Muscle layer of duodenum (tissue), 2 donors: Measurements from ENCODE around the gene PHLPP2.
"Not testable (repeated sequence)": the region's sequence is repeated elsewhere in the genome, so short reads cannot be mapped to it uniquely, and the experiment has no call there.

Experiments used
- H3K27ac ChIP-seq: one replicate; pipeline ENCODE4 v1.7.0; 2013; ENCODE audit warnings: mild to moderate bottlenecking, low read length
- H3K27me3 ChIP-seq: one replicate; pipeline ENCODE4 v1.7.0; 2013; ENCODE audit warnings: low read depth, mild to moderate bottlenecking, control low read depth, low read length
- H3K36me3 ChIP-seq, 2 donors: one replicate each; pipeline ENCODE4 v1.7.0; 2013; ENCODE audit warnings: low read length in 2 of 2, control low read depth in 1 of 2, mild to moderate bottlenecking in 1 of 2; ENCODE audit not compliant: insufficient read depth in 2 of 2, control insufficient read depth in 1 of 2
- H3K4me1 ChIP-seq, 2 donors: one replicate each; pipeline ENCODE4 v1.7.0; 2013; ENCODE audit warnings: low read length in 2 of 2, mild to moderate bottlenecking in 2 of 2, control low read depth in 1 of 2, moderate library complexity in 1 of 2; ENCODE audit not compliant: insufficient read depth in 2 of 2, control insufficient read depth in 1 of 2
- H3K4me3 ChIP-seq, 2 donors: one replicate each; pipeline ENCODE4 v1.7.0; 2013; ENCODE audit warnings: low read length in 2 of 2, low read depth in 1 of 2, mild to moderate bottlenecking in 1 of 2
- H3K9me3 ChIP-seq, 2 donors: one replicate each; pipeline ENCODE4 v1.7.0; 2013; ENCODE audit warnings: low read length in 2 of 2, control low read depth in 1 of 2, mild to moderate bottlenecking in 1 of 2; ENCODE audit not compliant: control insufficient read depth in 1 of 2
- donor health status: healthy.

The PHLPP2 gene

DNA sequence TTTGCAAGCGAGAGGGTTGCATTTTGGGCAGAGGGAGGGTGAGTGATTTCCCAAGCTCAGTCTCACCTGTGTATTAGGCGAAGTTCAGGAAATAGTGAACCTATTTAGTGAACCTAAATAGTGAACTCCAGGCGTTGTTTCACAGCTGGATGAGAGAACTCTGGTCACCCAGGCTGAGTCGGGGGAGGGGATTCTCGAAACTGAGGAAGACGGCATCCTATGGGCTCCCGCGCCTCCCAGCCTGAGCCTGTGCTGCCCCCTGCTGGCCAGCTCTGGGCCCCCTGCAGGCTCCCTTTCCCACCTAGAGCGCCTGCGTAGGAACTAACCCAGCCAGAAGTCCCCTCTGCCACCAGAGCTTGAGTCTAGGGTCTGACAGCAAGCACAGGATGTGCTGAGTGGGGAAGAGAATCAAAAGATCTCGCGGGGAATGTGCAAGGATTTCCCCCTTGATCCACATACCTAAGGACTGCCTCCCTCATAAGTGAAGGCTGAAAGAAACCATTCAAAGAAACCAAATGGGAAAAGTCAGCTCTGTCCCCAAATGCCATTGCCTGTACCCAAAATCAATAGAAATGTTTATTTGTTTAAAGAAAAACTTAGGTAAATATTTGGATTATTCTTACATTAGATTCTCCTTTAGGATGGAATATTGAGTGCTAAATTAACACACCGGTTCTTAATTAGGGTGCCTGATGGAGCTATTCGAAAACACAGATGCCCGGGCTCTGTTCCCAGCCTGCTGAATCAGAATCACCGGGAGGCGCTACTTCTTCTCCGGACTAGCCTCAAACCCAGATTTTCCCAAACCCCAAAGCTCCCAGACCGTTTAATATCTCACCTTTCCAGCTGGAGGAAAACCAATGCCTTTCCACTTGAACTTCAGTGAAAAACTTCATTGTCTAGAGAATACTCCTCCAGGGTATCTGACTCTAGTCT is 113.3 kb downstream of the PHLPP2 start:
- H3K27ac ChIP-seq: no peak overlapping the region
- H3K4me3 ChIP-seq: no peak overlapping the region
- H3K4me1 ChIP-seq: no peaks in the 10 kb centered on the region

GRCh38 chr16:71610447-71610846 is 114.1 kb downstream of the PHLPP2 start:
- Histone ChIP-seq H3K36me3 (no peaks in the 10 kb centered on the region), H3K9me3 (no peaks in the 10 kb centered on the region), H3K4me3 (no peak overlapping the region), H3K27ac (no peak overlapping the region), H3K27me3 (no peaks in the 10 kb centered on the region), H3K4me1 (no peaks in the 10 kb centered on the region)

More for the DNA sequence above, 113.3 kb downstream of the PHLPP2 start:
- Histone ChIP-seq H3K36me3 (no peaks in the 10 kb centered on the region), H3K9me3 (no peaks in the 10 kb centered on the region), H3K27me3 (no peaks in the 10 kb centered on the region)

GRCh38 chr16:71609066-71609465 is 115.4 kb downstream of the PHLPP2 start:
- H3K36me3 ChIP-seq: no peaks in the 10 kb centered on the region
- H3K27me3 ChIP-seq: no peaks in the 10 kb centered on the region
- no peak overlapping the region for H3K4me3 ChIP-seq
- H3K4me1 ChIP-seq: no peaks in the 10 kb centered on the region
- no peak overlapping the region for H3K27ac ChIP-seq
- no peaks in the 10 kb centered on the region for H3K9me3 ChIP-seq

GRCh38 chr16:71600822-71601221 is 123.7 kb downstream of the PHLPP2 start:
- Histone ChIP-seq H3K9me3 (no peaks in the 10 kb centered on the region), H3K27ac (no peak overlapping the region)

DNA sequence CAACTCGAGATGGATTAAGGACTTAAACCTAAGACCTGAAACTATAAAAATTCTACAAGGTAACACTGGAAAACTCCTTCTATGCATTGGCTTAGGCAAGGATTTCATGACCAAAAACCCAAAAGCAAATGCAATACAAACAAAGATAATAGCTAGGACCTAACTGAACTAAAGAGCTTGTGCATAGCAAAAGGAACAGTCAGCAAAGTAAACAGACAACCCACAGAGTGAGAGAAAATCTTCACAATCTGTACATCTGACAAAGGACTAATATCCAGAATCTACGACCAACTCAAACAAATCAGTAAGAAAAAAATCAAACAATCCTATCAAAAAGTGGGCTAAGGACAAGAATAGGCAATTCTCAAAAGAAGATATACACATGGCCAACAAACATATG is 126.1 kb downstream of the PHLPP2 start:
- not testable (repeated sequence) for H3K4me3 ChIP-seq, H3K4me1 ChIP-seq, H3K9me3 ChIP-seq, H3K27me3 ChIP-seq, H3K36me3 ChIP-seq, H3K27ac ChIP-seq

More at GRCh38 chr16:71600822-71601221, 123.7 kb downstream of the PHLPP2 start:
- H3K4me3 ChIP-seq: no peak overlapping the region
- H3K36me3 ChIP-seq: no peaks in the 10 kb centered on the region
- H3K4me1 ChIP-seq: no peaks in the 10 kb centered on the region
- H3K27me3 ChIP-seq: no peaks in the 10 kb centered on the region

DNA sequence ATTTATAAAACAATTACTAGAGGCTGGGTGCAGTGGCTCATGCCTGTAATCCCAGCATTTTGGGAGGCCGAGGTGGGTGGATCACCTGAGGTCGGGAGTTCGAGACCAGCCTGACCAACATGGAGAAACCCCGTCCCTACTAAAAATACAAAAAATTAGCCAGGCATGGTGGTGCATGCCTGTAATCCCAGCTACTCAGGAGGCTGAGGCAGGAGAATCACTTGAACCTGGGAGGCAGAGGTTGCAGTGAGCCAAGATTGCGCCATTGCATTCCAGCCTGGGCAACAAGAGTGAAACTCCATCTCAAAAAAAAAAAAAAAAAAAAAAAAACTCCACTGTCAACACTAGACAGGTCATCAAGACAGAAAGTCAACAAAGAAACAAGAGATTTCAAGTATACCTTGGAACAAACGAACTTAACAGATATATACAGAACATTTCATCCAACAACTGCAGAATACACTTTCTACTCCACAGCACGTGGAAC is 129.1 kb downstream of the PHLPP2 start:
- H3K4me3 ChIP-seq, H3K4me1 ChIP-seq, H3K9me3 ChIP-seq, H3K36me3 ChIP-seq, H3K27me3 ChIP-seq, H3K27ac ChIP-seq: not testable (repeated sequence)
